ENCODE data around the gene GAGE12E.
"Not testable (repeated sequence)": the region's sequence is repeated elsewhere in the genome, so short reads cannot be mapped to it uniquely, and the experiment has no call there.

GAGE12E gene

GRCh38 chrX:49550989-49551388 lies at the start of gene GAGE12E:
Gene GAGE12E, plus strand, starts transcription at chrX:49551289. Its CDS starts 1,155 bp downstream, at chrX:49552444.
- not testable (repeated sequence) for DNase-seq

GRCh38 chrX:49531877-49532276 lies 19.2 kb upstream of the GAGE12E start, which contains the start of gene GAGE12C:
Gene GAGE12C, plus strand, starts transcription at chrX:49532177. Its CDS starts 1,155 bp downstream, at chrX:49533332.
- DNase-seq, result not testable (repeated sequence)

- DNase-seq, result not testable (repeated sequence)
Measured at GRCh38 chrX:49541433-49541832, 9.7 kb upstream of the GAGE12E start, which contains the start of gene GAGE12D. Gene GAGE12D, plus strand, starts transcription at chrX:49541733. Its CDS starts 1,155 bp downstream, at chrX:49542888.

GRCh38 chrX:49560542-49560941 lies 9.5 kb downstream of the GAGE12E start, which contains the start of gene GAGE12F:
Gene GAGE12F, plus strand, starts transcription at chrX:49560842. Its CDS starts 1,155 bp downstream, at chrX:49561997.
- not testable (repeated sequence) for DNase-seq

- DNase-seq, result not testable (repeated sequence)
Measured at GRCh38 chrX:49568728-49569127, 17.6 kb downstream of the GAGE12E start.

- not testable (repeated sequence) for DNase-seq
Measured at GRCh38 chrX:49569152-49569551, 18.1 kb downstream of the GAGE12E start.

GRCh38 chrX:49570100-49570499 lies 19.0 kb downstream of the GAGE12E start, which contains the start of gene GAGE12G:
Gene GAGE12G, plus strand, starts transcription at chrX:49570400. Its CDS starts 1,155 bp downstream, at chrX:49571555.
- DNase-seq, result not testable (repeated sequence)

GRCh38 chrX:49579649-49580048 lies 28.6 kb downstream of the GAGE12E start, which contains the start of gene GAGE12H:
Gene GAGE12H, plus strand, starts transcription at chrX:49579949. Its CDS starts 1,155 bp downstream, at chrX:49581104.
- DNase-seq, result not testable (repeated sequence)

GRCh38 chrX:49589196-49589595 lies 38.1 kb downstream of the GAGE12E start, which contains the start of gene GAGE2A:
Gene GAGE2A, plus strand, starts transcription at chrX:49589496. Its CDS starts 1,155 bp downstream, at chrX:49590651.
- not testable (repeated sequence) for DNase-seq

- DNase-seq, result not testable (repeated sequence)
Measured at GRCh38 chrX:49589769-49590478, 38.8 kb downstream of the GAGE12E start.

- DNase-seq, result not testable (repeated sequence)
Measured at GRCh38 chrX:49590488-49590887, 39.4 kb downstream of the GAGE12E start.

- not testable (repeated sequence) for DNase-seq
Measured at GRCh38 chrX:49598720-49599119, 47.6 kb downstream of the GAGE12E start, which contains the start of gene GAGE1. Gene GAGE1, plus strand, starts transcription at chrX:49599020. Its CDS starts 1,155 bp downstream, at chrX:49600175.
